GM21515 (cell line): Measurements from ENCODE around the gene GFPT1.
"Not testable (repeated sequence)": the region's sequence is repeated elsewhere in the genome, so short reads cannot be mapped to it uniquely, and the experiment has no call there.

Experiments
- ATAC-seq: cut with Tn5 transposase; IDR thresholded peaks from one replicate; pipeline ENCODE4 v1.9.1; 2021; ENCODE audit not compliant: unreplicated experiment

GFPT1 gene

DNA sequence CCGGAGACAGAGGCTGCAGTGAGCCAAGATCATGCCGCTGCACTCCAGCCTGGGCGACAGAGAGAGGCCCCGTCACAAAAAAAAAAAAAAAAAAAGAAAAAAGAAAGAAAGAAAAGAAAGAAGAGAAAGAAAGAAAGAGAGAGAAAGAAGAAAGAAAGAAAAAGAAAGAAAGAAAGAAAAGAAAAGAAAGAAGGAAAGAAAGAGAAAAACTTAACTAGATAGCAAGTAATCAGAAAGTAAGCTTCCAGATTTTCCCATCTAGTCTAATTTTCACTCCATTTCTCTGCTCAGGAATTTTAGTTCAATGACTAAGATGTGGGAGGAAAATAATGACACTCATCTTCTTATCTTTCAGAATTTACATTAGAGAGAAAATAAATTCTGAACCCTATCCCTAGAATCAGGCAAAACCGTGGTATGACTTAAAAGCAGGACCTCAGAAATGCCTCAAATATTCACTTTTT lies 2.4 kb downstream of the GFPT1 start:
- ATAC-seq = no peak

DNA sequence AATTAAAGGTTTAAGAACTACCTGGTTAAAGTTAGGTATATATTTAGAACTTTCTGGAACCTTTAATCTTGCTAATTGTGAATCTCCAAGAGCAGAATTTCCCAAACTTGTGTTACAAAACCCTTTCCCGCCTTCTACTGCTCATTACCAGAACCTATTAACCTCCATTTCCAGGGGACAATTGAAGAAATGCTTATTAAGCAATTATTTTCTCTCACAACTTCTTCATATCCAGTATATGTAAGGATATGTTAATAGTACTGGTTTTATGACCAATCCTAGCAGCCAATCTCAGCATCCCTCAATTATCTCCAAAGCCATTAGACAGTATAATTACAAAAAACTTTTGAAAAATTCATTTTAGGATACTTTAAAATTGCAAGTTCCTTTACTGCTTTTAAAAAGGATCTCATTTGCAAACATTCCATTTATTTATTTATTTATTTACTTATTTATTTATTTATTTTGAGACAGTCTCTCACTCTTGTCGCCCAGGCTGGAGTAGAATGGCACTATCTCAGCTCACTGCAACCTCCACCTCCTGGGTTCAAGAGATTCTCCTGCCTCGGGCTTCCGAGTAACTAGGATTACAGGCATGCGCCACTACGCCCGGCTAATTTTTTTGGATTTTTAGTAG lies 3.7 kb downstream of the GFPT1 start:
- no peak for ATAC-seq

DNA sequence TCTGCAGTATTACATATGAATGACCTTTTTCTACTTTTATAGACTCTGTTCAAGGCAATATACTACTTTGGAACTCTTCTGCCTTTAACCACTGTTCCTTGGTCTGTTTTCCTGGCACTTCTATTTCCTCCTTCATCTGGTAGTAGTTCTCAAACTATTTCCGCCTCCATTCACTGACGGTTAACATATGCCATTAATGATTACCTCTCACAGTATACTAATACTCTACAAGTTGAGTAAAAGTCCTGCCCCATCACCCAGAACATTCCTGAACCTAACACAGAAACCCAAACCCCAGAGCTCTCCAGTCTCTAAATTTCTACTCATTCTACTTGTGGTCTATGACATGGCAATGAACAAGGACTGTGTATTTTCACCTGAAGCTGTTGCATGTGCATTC lies 4.5 kb downstream of the GFPT1 start:
- ATAC-seq = no peak

DNA sequence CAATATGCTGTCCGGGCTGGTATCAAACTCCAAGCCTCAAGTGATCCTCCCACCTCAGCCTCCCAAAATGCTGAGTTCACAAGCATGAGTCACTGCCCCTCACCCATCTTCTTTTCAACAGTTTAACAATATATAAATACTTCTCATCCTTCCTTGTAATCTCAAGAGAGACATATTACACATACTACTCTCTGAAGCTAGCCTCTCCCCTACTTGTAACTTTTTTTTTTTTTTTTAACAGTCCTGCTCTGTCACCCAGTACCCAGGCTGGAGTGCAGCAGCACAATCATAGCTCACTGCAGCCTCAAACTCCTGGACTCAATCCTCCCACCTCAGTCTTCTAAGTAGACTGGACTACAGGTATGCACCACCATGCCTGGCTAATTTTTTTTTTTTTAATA lies 5.7 kb downstream of the GFPT1 start:
- no peak for ATAC-seq

DNA sequence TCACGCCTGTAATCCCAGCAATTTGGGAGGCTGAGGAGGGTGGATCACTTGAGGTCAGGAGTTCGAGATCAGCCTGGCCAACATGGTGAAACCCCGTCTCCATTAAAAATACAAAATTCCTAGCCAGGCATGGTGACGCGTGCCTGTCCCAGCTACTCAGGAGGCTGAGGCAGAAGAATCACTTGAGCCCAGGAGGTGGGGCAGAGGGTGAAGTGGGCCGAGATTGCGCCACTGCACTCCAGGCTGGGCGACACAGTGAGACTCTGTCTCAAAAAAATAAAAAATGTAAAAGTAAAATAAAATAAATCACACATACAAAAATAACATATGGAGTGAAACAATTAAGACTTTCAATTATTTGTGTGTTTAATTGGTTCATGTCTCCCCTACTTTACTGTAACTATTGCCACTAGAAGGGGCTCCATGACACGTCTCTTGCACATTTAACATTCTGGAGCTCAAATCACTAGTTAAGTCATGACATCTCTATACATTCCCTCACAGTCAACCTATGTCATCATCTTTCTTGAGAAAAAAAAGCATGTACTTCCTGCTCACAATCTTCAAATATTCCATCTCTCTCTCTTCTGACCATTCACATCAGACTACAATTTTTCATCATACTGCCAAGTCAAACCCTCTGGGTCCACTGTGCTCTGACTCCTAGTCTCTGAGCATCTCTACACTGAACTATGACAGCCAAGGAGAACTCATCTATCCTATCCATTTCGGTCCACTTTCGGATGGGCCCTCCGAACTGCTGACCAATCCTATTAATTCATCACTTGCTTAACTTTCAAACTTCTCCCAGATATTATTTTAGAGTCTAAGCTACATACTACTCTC lies 6.7 kb downstream of the GFPT1 start:
- ATAC-seq = no peak

DNA sequence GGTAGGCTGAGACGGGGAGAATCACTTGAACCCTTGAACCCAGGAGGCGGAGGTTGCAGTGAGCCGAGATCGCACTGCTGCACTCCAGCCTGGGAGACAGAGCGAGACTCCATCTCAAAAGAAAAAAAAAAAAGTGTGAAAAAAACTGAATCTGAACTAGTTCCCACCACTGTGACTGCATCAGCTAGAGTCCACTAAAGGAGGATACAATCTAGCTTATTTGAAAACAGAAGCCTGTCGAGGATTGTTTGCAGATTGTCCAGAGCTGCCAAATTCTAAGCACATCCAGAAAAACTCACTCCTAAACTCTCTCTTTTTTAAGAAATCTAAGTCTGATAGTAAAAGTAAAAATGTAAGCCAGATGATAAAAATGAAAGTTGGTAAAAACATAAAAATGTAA lies 10.6 kb downstream of the GFPT1 start:
- ATAC-seq = no peak

DNA sequence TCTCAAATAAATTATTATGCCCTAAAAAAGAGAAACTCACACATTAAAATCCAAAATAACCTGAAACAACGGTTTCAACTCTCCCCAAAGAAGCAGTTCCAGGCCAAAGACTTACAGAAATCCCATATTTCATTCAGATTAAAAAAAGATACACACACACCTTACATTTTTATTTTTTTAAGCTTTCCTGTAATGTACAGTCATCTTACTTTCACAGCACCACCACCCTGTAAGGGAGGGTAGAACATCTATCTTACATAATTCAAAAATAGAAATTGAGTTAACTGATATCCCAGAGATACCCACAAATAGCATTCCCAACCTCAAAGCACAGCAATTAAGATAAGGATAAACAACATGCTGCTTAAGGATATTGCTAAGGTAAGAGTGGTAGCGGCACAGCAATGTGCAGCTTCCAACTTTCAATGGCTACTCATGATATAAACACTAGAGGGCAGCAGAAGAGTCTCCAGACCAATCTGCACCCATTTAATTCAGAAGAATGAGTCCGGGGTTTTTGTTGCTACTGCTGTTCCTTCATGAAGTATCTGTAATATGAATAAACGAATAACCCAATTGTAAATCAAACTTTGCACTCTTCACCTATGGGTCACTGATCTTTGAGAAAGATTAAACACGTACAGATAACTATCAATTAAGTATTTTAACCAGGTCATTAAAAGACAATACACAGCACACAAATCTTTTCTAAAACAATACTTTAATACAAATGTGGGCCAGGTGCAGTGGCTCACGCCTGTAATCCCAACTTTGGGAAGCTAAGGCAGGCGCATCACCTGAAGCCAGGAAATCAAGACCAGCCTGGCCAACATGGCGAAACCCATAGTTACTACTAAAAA lies 11.3 kb downstream of the GFPT1 start:
- no peak for ATAC-seq

DNA sequence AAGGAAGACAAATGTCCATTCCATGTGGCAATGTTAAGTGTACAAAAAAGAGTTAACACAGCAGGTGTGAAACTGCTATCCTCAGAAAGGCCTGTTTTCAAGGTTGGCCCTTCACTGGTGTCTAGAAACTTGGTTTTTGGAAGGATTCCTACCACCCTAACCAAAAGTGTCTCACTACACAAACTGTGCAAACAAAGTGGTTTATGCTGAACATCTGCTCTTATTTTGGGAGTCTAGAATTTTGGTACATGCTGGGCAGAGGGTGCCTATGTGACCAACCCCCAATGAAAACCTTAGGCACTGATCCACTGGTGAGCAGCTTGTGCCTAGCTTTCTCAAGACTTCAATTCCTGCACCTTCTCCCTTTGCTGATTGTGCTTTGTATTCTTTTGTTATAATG lies 14.3 kb downstream of the GFPT1 start:
- ATAC-seq = no peak

DNA sequence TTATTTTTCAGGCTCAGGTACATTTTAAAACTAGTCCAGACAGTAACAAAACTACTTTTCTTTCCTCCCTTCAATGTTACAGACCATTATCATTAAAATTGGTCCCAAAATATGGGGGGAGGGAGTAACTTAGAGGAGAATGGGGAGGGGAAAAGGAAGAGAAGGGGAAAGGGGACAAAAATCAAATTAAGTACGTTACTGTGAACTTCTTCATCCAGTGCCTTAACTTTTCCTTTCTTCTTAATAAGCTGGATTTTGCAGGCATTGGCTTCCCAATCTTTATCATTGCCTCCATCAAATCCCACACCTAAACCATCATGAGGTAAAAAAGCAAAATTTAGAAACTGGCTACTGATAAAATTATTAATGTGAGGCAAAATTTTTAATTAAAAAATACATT lies 17.2 kb downstream of the GFPT1 start:
- no peak for ATAC-seq

DNA sequence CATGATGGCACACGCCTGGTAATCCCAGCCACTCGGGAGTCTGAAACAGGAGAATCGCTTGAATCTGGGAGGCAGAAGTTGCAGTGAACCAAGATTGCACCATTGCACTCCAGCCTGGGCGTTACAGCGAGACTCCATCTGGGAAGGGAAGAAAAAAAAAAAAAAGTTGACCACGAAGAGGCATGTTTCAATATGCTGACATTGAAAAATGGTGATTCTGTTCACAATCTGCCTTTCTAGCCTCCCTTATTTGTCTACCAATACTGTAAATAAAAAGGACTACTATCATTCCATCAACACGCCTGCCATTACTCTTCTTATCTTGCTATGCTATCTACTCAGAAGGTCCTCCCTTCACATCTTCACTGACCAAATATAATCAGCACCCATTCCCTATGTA lies 18.4 kb downstream of the GFPT1 start:
- no peak for ATAC-seq

DNA sequence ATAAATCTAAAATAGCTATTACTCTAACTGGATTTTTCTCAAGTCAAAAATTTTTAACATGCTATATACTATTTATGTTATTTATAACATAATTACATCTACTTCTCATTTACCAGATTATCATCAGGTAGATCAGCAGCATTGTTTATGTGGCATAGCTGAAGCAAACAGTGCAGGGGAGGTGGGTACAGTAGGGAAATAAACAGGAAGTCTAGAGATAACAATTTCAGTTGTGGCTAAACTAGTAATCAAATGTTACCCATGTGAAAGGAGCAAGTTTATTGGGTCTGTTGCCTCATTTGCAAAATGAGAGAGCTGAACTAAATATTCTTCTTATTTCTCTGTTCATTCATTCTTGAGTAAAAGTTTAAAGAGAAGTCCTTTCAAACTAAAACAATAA lies 27.7 kb downstream of the GFPT1 start:
- ATAC-seq = no peak

DNA sequence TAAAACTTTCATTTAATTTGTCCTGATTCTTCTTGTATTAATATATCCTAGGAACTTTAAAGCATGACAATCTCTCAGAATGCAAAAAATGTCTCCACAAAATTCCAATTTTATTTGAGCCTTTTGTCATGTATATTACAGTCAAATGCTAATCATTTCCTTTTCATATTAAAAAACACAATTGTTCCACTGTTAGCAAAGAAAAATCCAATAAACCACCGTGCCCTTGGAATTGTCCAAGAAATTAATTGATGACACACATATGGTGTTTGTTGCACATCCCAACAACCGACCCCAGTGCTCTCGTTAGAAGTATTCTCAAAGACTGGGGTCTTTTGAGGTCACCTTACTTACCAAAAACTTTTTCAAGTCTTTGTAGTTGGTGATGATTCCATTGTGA lies 28.1 kb downstream of the GFPT1 start:
- ATAC-seq = no peak

DNA sequence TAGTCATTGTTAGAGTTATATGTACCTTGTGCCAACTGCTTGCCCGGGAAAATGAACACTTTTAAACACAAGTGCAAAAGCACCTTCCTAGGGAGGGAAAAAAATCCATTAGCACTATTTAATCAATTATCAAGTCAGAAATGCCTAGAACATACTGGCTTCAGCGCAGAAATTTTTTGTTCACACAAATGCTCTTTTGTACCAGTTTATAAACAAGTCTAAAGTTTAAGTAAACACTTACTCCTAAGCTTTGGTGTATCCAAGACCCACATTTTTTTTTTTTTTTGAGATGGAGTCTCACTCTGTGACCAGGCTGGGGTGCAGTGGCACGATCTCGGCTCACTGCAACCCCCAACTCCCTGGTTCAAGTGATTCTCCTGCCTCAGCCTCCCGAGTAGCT lies 30.6 kb downstream of the GFPT1 start:
- no peak for ATAC-seq

DNA sequence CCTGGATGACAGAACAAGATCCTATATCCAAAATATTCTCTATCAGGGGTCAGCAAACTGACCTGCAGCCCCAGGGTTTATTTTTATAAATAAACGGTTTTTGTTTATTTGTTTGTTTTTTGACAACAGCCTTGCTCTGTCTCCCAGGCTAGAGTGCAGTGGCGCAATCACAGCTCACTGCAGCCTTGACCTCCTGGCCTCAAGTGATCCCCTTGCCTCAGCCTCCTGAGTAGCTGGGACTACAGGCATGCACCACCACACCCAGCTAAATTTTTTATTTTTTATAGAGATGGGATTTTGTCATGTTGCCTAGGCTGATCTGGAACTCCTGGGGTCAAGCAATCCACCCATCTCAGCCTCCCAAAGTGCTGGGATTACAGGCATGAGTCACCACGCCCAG lies 32.1 kb downstream of the GFPT1 start:
- not testable (repeated sequence) for ATAC-seq

DNA sequence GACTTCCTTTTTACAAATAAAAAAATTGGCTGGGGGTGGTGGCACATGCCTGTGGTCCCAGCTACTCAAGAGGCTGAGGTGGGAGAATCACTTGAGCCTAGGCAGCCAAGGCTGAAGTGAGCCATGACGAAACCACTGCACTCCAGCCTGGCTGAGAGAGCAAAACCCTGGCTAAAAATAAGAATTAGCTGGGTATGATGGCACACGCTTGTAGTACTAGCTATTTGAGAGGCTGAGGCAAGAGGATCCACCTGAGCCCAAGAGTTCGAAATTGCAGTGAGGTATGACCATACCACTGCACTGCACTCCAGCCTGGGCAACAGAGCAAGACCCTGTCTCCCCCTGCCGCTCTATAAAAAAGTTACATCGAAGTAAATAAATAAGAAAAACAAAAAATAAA lies 33.7 kb downstream of the GFPT1 start:
- ATAC-seq = no peak

DNA sequence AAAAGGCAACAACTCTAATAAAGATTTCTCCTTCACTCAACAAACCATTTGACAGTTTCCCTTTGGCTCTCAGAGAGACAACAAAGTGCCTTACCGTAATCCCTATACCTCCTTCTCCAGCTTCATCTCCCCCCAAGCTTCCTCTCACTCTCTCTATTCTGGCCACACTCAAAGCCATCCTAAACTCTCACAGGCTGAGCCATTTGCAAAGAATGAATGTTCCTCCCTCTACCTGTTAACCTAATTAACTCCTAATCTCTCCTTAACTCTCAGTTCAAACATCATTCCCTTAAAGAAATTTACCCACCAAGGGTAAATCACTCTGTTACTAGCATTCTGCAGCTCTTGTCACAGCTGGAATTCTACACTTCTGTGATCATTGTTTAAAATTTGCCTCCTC lies 38.2 kb downstream of the GFPT1 start:
- ATAC-seq = no peak

DNA sequence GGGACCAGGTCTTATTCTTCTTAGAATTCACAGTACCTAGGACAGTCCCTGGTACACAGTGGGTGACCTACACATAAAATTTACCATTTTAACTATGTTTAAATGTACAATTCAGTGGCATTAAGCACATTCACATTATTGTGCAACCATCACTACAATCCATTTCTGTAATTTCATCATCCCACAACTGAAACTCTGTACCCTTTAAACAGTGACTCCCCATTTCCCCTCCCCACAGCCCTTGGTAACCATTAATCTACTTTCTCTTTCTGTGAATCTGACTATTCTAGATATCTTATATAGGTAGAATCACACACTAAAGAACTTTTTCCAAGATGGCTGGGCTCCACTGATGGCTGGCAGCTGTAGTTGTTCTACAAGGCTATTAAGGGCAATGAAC lies 41.6 kb downstream of the GFPT1 start:
- ATAC-seq = no peak

DNA sequence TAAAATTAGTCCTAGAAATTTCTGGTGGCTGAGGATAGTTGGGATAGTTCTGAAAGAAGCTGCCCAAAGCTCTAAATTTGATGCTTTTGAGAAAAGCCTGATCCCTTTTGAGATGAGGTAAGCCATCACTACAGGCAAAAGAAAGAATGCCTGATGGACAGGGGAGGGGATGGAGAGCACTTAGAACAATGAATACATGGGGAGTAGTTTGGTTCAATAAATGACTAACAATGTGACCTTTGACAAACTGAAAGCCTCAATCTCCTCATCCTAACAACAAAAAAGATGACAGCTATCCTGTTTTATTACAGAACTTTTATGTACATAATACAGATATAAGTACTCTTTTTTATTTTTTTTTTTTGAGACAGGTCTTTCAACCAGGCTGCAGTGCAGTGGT lies 42.7 kb downstream of the GFPT1 start:
- ATAC-seq = no peak

DNA sequence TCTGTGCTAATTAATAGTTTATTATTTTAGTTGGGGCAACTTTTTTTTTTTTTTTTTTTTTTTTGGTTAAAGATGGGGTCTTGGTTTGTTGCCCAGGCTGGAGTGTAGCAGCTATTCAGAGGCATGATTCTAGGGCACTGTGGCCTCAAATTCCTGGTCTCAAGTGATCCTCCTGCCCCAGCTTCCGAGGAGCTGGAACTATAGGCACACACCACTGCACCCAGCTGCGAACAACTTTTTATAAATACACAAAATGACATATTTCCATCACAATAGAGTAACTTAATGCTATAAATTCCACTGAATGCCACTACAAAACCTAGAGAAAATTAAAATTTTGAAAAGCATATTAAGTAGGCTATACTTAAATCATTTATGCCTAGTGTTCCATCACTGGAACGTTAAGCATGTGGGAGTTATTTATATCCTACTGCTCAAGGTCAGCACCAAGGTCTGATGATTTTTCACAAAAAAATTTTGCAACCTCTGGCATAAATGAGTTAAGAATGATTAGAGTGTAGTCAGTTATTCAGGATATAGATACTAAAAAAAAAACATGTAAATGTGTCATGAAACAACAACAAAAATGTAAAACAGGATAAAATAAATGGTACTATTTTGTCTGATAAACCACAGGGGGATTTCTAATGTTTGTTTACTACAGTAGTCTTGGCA lies 46.8 kb downstream of the GFPT1 start:
- ATAC-seq = no peak

DNA sequence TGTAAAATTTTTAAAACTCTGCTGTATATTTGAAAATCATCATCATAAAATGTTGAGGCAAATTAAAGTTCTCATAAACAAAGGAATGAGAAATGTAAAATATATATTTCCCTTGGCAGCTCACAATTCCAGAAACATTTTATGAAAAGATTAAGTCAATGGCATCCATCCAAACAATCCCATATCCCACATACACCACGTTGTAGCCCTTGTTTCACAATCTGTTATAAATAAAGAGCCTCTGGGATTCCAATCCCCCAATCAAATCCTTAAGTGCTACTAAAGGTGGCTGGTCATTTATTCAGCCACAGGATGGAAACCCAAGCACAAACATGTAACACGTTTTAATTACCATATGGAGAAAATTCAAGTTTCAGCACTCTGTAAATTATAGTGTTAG lies 51.7 kb downstream of the GFPT1 start:
- ATAC-seq = no peak

DNA sequence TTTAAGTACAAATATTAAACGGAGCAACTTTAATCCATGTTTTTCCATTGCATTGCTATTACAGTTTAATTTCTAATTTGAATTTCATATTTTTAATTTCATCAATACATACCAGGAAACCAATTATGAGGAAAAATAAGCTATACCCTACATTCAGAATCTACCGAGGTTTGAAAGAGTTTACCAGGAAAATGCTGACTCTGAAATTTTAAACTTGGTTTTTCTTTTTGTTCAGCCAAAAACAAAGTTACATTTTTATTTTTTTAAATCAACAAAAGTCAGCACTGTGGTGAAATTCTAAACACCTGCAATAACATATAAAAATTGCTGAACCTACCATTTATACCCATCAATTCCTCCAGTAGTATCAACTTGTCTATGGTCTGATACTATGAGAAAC lies 53.7 kb downstream of the GFPT1 start:
- ATAC-seq = no peak
